DMS153 (cell line): ENCODE results near the gene TMPRSS12.
A peak's percentile ranks its signal among the peaks of the same experiment; 100 is the strongest.
"Not testable (repeated sequence)": the region's sequence is repeated elsewhere in the genome, so short reads cannot be mapped to it uniquely, and the experiment has no call there.

ENCODE experiments used
- DNase-seq: peaks from one replicate; lab custom pipeline; 2025; lab: John Stamatoyannopoulos, UW

TMPRSS12 gene

GRCh38 chr12:50859621-50860310 lies 17.0 kb downstream of the TMPRSS12 start:
- no peak for DNase-seq

GRCh38 chr12:50862316-50862715 lies 19.6 kb downstream of the TMPRSS12 start:
- DNase-seq: no peak

GRCh38 chr12:50865266-50865665 lies 22.5 kb downstream of the TMPRSS12 start:
- DNase-seq: no peak

- not testable (repeated sequence) for DNase-seq
Observed at GRCh38 chr12:50868881-50869280, 26.2 kb downstream of the TMPRSS12 start.

GRCh38 chr12:50882563-50882962 lies 39.8 kb downstream of the TMPRSS12 start:
- DNase-seq: no peak

GRCh38 chr12:50887191-50887590 lies 44.5 kb downstream of the TMPRSS12 start:
- no peak for DNase-seq

- DNase-seq: no peak
Observed at GRCh38 chr12:50888666-50889065, 45.9 kb downstream of the TMPRSS12 start.

- DNase-seq: no peak
Observed at GRCh38 chr12:50894241-50894640, 51.5 kb downstream of the TMPRSS12 start.

- DNase-seq: no peak
Observed at GRCh38 chr12:50901685-50902113, 59.0 kb downstream of the TMPRSS12 start.

- DNase-seq: not testable (repeated sequence)
Observed at GRCh38 chr12:50908479-50908878, 65.8 kb downstream of the TMPRSS12 start.

- DNase-seq: not testable (repeated sequence)
Observed at GRCh38 chr12:50912361-50912760, 69.6 kb downstream of the TMPRSS12 start.

- DNase-seq: no peak
Observed at GRCh38 chr12:50913224-50913623, 70.5 kb downstream of the TMPRSS12 start.

GRCh38 chr12:50914872-50915484 lies 72.3 kb downstream of the TMPRSS12 start:
- no peak for DNase-seq

GRCh38 chr12:50916292-50916691 lies 73.6 kb downstream of the TMPRSS12 start:
- DNase-seq: no peak

GRCh38 chr12:50918584-50919316 lies 76.0 kb downstream of the TMPRSS12 start:
- DNase-seq: no peak

- no peak for DNase-seq
Observed at GRCh38 chr12:50922820-50923219, 80.1 kb downstream of the TMPRSS12 start.

GRCh38 chr12:50923361-50924130 lies 80.8 kb downstream of the TMPRSS12 start:
- DNase-seq: no peak

GRCh38 chr12:50924131-50924438 lies 81.4 kb downstream of the TMPRSS12 start:
- no peak for DNase-seq

GRCh38 chr12:50924439-50925341 lies 82.0 kb downstream of the TMPRSS12 start:
- DNase-seq: peak; percentile 76

GRCh38 chr12:50925342-50925651 lies 82.6 kb downstream of the TMPRSS12 start:
- DNase-seq: no peak

GRCh38 chr12:50925920-50926319 lies 83.2 kb downstream of the TMPRSS12 start:
- DNase-seq: no peak

- DNase-seq: no peak
Observed at GRCh38 chr12:50926415-50926814, 83.7 kb downstream of the TMPRSS12 start.
